Measurements from ENCODE around the gene CDC6. TPM values are rescaled to one million over a fixed set of nuclear protein-coding genes. Genes with fewer than 3 reads are reported as not detected.
A peak's percentile ranks its signal among the peaks of the same experiment; 100 is the strongest.

The CDC6 gene
- total and polyA plus RNA-seq, 2 donors (not counting 1 experiment from before 2014, with no cell fraction given), result 0.69 to 2.2 TPM

GRCh38 chr17:40341808-40342503 lies 54.3 kb downstream of the CDC6 start:
- Mint-ChIP-seq H3K4me1 (peaks cover 80% of the 10 kb centered on the region), H3K9me3 (ENCODE audit: insufficient read depth) (no peaks in the 10 kb centered on the region), H3K27ac (peak overlapping the region; percentile 92), H3K27me3 (no peaks in the 10 kb centered on the region), H3K4me3 (peak overlapping the region; percentile 91)
- H3K4me1 ChIP-seq (ENCODE audit: control insufficient read depth in 2 of 2, insufficient read depth in 2 of 2, low read length in 2 of 2), result peaks cover 76 to 92% of the 10 kb centered on the region in 2 donors
- DNase-seq (peak; percentile 62), ATAC-seq (ENCODE audit: low read depth) (peak; percentile 26)
- TF ChIP-seq EZH2 (IDR thresholded peaks at IDR 0.05; ENCODE audit: borderline replicate concordance, insufficient read depth, low read depth, low read length, poor library complexity, severe bottlenecking) (no peak), CTCF (IDR thresholded peaks at IDR 0.05) (no peak)
- H3K4me2 ChIP-seq (replicated peaks; ENCODE audit: low read depth, low read length, poor library complexity, severe bottlenecking), result peak overlapping the region; percentile 100
- H3K9ac ChIP-seq (ENCODE audit: low read length), result peak overlapping the region; percentile 91
- intact Hi-C loops (cut with micrococcal nuclease), result loop anchor here (1.0 kb wide), 5 partner anchors 12 to 39 kb away; no protein-coding TSS in a partner anchor
- CTCF ChIA-PET, result interaction anchor here (0.5 to 8.3 kb wide), 6 partner anchors 8 to 228 kb away, joined by 3 to 119 read pairs (median 13); no protein-coding TSS in a partner anchor
- H3K4me3 ChIP-seq (ENCODE audit: control extremely low read depth in 1 of 5, extremely low read depth in 1 of 5, insufficient read depth in 1 of 5, low read depth in 2 of 5, low read length in 4 of 5), result peak overlapping the region; percentile 70 to 84 (median 72)
- H4K20me1 ChIP-seq (ENCODE audit: control insufficient read depth, insufficient read depth, low read length, poor library complexity, severe bottlenecking), result peaks cover 22% of the 10 kb centered on the region
- H3K36me3 ChIP-seq (replicated peaks in 1 of 2; ENCODE audit: control extremely low read depth in 1 of 2, control insufficient read depth in 1 of 2, extremely low read depth in 1 of 2, insufficient read depth in 2 of 2, low read length in 1 of 2), result peaks cover 3 to 6% of the 10 kb centered on the region in 2 experiments
- POLR2A ChIA-PET, result interaction anchor here (1.2 to 8.4 kb wide), 3 partner anchors 12 to 22 kb away, joined by 3 to 96 read pairs (median 6); no protein-coding TSS in a partner anchor
- WGBS (ENCODE audit: insufficient coverage), result 7% methylated on average over 36 of the region's 55 CpGs
- peak overlapping the region; percentile 67 to 88 for H3K27ac ChIP-seq (ENCODE audit: low read length in 2 of 2)
- H3K9me3 ChIP-seq (ENCODE audit: control extremely low read depth in 1 of 3, control insufficient read depth in 2 of 3, insufficient read depth in 1 of 3, low read length in 2 of 3), result no peaks in the 10 kb centered on the region
- H3K79me2 ChIP-seq (ENCODE audit: control insufficient read depth, insufficient read depth, low read length), result peaks cover 90% of the 10 kb centered on the region
- no peaks in the 10 kb centered on the region for H3K27me3 ChIP-seq (replicated peaks in 1 of 4; ENCODE audit: control extremely low read depth in 1 of 4, control insufficient read depth in 3 of 4, insufficient read depth in 4 of 4, low read length in 3 of 4)
- no peak overlapping the region for H2AFZ ChIP-seq (ENCODE audit: insufficient read depth, low read depth, low read length, poor library complexity, severe bottlenecking)

Data from B cell (primary cell).